ENCODE data around the gene PIK3C3.

PIK3C3 gene

DNA sequence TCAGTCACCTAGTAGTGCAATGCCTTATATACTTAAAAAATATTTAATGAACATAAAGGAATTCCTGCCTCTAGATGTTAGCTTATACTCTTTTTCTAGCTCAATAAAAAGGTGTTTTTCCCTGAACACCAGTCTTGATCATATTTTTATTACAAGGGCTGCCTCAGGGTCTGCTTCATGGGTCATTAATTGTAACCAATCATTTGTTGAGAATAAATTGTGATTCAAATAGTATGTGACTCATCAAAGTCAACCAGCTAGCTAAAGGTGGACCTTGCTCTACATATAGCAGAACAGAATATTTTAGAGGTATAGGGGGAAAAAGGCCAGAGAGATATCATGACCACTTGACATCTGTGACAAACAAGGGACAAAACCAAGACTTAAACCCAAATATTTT lies 114.0 kb downstream of the PIK3C3 start:
- no peaks in the 10 kb centered on the region for H3K4me1 ChIP-seq
- no peak for TF ChIP-seq CTCF (IDR thresholded peaks at IDR 0.05)
- no peak overlapping the region for H3K27ac ChIP-seq
- peaks cover 29 to 70% (median 62%) of the 10 kb centered on the region in 3 donors for H3K36me3 ChIP-seq
- DNase-seq: no peak
- H3K9me3 ChIP-seq: no peaks in the 10 kb centered on the region
- H3K4me3 ChIP-seq: no peak overlapping the region
- intact Hi-C loops (cut with DNase I; ENCODE audit: low total_unique reads): no loop called here
- H3K27me3 ChIP-seq: no peaks in the 10 kb centered on the region

- Histone ChIP-seq H3K4me1 (no peaks in the 10 kb centered on the region), H3K9me3 (no peaks in the 10 kb centered on the region), H3K27ac (no peak overlapping the region), H3K4me3 (no peak overlapping the region), H3K36me3 (peaks cover 25 to 60% (median 52%) of the 10 kb centered on the region in 3 donors), H3K27me3 (no peaks in the 10 kb centered on the region)
- no peak for TF ChIP-seq CTCF (IDR thresholded peaks at IDR 0.05)
- intact Hi-C loops (cut with DNase I; ENCODE audit: low total_unique reads): no loop called here
- no peak for DNase-seq
These were observed 117.4 kb downstream of the PIK3C3 start for GRCh38 chr18:42072407-42072806.

DNA sequence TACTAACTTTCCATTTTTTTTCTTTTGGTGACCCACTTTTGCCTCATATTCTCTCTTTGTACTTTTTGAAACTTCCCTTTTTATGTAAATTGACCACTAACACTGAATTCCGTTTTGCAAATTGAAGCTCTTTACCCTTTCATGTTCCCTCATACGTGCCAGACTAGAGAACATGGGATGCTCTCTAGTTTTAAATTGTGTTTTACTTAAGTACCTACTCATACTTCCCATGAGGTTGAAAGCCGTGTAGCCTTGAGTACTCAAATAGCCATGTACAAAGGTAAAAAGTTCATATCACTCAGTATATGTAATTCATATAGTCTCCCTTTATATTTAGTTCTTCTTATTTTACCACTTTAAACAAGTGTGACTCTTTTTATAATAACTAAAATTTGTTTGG lies 119.7 kb downstream of the PIK3C3 start:
- intact Hi-C loops (cut with DNase I; ENCODE audit: low total_unique reads): no loop called here
- DNase-seq: no peak
- no peak for TF ChIP-seq CTCF (IDR thresholded peaks at IDR 0.05)
- H3K27me3 ChIP-seq: no peaks in the 10 kb centered on the region
- H3K9me3 ChIP-seq: no peaks in the 10 kb centered on the region
- no peak overlapping the region for H3K4me3 ChIP-seq
- H3K4me1 ChIP-seq: no peaks in the 10 kb centered on the region
- H3K27ac ChIP-seq: no peak overlapping the region
- H3K36me3 ChIP-seq: peaks cover 21 to 51% (median 47%) of the 10 kb centered on the region in 3 donors

- no peaks in the 10 kb centered on the region for H3K27me3 ChIP-seq
- no peak overlapping the region for H3K4me3 ChIP-seq
- no peak for TF ChIP-seq CTCF (IDR thresholded peaks at IDR 0.05)
- no peaks in the 10 kb centered on the region for H3K9me3 ChIP-seq
- H3K27ac ChIP-seq: no peak overlapping the region
- peaks cover 25 to 68% (median 43%) of the 10 kb centered on the region in 3 donors for H3K36me3 ChIP-seq
- no peak for DNase-seq
- intact Hi-C loops (cut with DNase I; ENCODE audit: low total_unique reads): no loop called here
- no peaks in the 10 kb centered on the region for H3K4me1 ChIP-seq
These were observed 123.7 kb downstream of the PIK3C3 start for GRCh38 chr18:42078711-42079110.

DNA sequence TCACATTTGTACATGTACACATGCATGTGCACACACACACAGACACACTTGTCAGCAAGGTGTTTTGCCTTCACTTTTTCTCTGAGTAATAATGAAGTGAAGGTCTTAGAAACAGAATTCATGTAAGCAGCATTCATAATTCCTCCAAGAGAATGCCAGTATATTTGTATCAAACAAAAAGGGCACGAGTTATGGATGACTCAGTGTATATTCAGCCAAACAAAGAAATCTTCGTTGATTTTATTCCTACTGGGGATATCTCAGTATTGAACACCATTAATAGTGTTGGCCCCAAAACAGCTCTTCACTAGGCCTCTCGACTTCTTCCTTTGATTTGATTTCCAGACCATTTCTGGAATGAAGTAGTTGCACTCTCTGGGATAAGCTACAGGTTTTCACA lies 125.3 kb downstream of the PIK3C3 start:
- intact Hi-C loops (cut with DNase I; ENCODE audit: low total_unique reads): no loop called here
- H3K9me3 ChIP-seq: no peaks in the 10 kb centered on the region
- H3K4me3 ChIP-seq: no peak overlapping the region
- H3K27me3 ChIP-seq: no peaks in the 10 kb centered on the region
- no peak for DNase-seq
- peaks cover 29 to 68% (median 39%) of the 10 kb centered on the region in 3 donors for H3K36me3 ChIP-seq
- TF ChIP-seq CTCF (IDR thresholded peaks at IDR 0.05): no peak
- H3K4me1 ChIP-seq: no peaks in the 10 kb centered on the region
- no peak overlapping the region for H3K27ac ChIP-seq

All from tibial artery (tissue), 4 donors.